Gastrocnemius medialis (tissue), 4 donors: ENCODE data around the gene LILRB1. TPM values are rescaled to one million over a fixed set of nuclear protein-coding genes. Genes with fewer than 3 reads are reported as not detected.
"Not testable (repeated sequence)": the region's sequence is repeated elsewhere in the genome, so short reads cannot be mapped to it uniquely, and the experiment has no call there.

Experiments used
- ATAC-seq, 2 donors: fragments of 150-250 bp; one replicate each; pipeline ENCODE4 v1.9.1; 2016
- DNase-seq, 2 donors: peaks; one replicate each; pipeline ENCODE4 v3.0.0-alpha.2; 2019
- H3K27ac ChIP-seq, 4 donors: fragments of 200-600 bp; sonication (generic); 1 replicate in 1 of 4; 2 replicates in 3 of 4; pipeline ENCODE4 v1.5.1; 2016 to 2018; ENCODE audit warnings: mild to moderate bottlenecking in 2 of 4, moderate library complexity in 1 of 4
- H3K27me3 ChIP-seq, 3 donors: fragments of 200-600 bp; sonication (generic) in 2 of 3; 1 replicate in 1 of 3; 2 replicates in 2 of 3; pipeline versions ENCODE4 v1.5.1 to v1.6.0; 2016 to 2019; ENCODE audit warnings: mild to moderate bottlenecking in 1 of 3, moderate library complexity in 1 of 3
- H3K36me3 ChIP-seq, 2 donors: fragments of 200-600 bp; sonication (generic) in 1 of 2; one replicate each; pipeline ENCODE4 v1.5.1; 2017 to 2018
- H3K4me1 ChIP-seq, 2 donors: fragments of 200-600 bp; sonication (generic) in 1 of 2; one replicate each; pipeline ENCODE4 v1.5.1; 2016 to 2017; ENCODE audit warnings: mild to moderate bottlenecking in 2 of 2
- H3K4me3 ChIP-seq, 4 donors: fragments of 200-600 bp; sonication (generic) in 3 of 4; 1 replicate in 1 of 4; 2 replicates in 3 of 4; pipeline ENCODE4 v1.5.1; 2016 to 2019; ENCODE audit warnings: mild to moderate bottlenecking in 2 of 4
- H3K9me3 ChIP-seq, 3 donors: fragments of 200-600 bp; sonication (generic) in 2 of 3; 1 replicate in 1 of 3; 2 replicates in 2 of 3; pipeline ENCODE4 v1.5.1; 2016 to 2019
- POLR2A ChIP-seq, 2 donors: fragments of 450-650 bp; IDR thresholded peaks; one replicate each; pipeline ENCODE4 v1.6.1; 2017; ENCODE audit warnings: antibody characterized with exemption in 2 of 2, mild to moderate bottlenecking in 2 of 2, moderate library complexity in 2 of 2
- in situ Hi-C, 4 donors: fragments of 200-750 bp; cut with MboI; loops; one replicate each; pipeline versions ENCODE4 v1.15.0 to v1.8.0; 2017; ENCODE audit warnings: low sequenced_read_pairs in 4 of 4
- intact Hi-C: fragments of 100-400 bp; cut with DNase I; formaldehyde crosslinking; loops from one replicate; pipeline ENCODE4 v1.15.1; 2023; ENCODE audit warnings: low total_unique reads
- total RNA-seq, 4 donors: library from RNA; depleted of rRNA; stranded (reverse); fragments of >200 nt; gene quantifications; one replicate each; pipeline versions ENCODE4 v1.1.0 to v1.2.3, GENCODE V29; 2016
- TF ChIP-seq, protein P1 (sequence below), 5 experiments: fragments of 450-650 bp in 3 of 5; fragments of 200-600 bp in 2 of 5; sonication (generic) in 2 of 5; IDR thresholded peaks in 4 of 5; conservative IDR thresholded peaks in 1 of 5; 1 replicate in 4 of 5; 2 replicates in 1 of 5; pipeline ENCODE4 v1.5.1; 2016 to 2019; ENCODE audit warnings: antibody characterized with exemption in 5 of 5, mild to moderate bottlenecking in 3 of 5, moderate library complexity in 3 of 5

The LILRB1 gene
- total RNA-seq: under 1 TPM in 2 of 4 donors, not detected in 2; 0.39 to 0.69 TPM

DNA sequence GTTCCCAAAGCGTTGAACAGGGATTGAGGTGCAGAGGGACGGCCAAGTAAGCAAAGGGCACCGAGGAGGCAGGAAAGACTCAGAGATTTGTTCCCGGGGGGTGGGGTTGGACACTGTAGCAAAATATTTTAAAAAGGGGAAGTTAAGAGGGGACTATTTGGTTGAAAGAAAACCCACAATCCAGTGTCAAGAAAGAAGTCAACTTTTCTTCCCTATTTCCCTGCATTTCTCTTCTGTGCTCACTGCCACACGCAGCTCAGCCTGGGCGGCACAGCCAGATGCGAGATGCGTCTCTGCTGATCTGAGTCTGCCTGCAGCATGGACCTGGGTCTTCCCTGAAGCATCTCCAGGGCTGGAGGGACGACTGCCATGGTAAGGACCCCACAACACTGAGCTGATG is at the start of gene LILRB1:
LILRB1 (plus strand) TSS at position 223 of the 400 bp plus-strand sequence. CDS start 590 bp downstream, outside the sequence.
- in situ Hi-C loops: loop anchor here in 1 of 4 donors (25.0 kb wide), 1 partner anchor 318 kb away; the partner anchor contains the start of gene LILRA5
- H3K4me3 ChIP-seq, H3K9me3 ChIP-seq, H3K4me1 ChIP-seq, DNase-seq, ATAC-seq, intact Hi-C loops, H3K27ac ChIP-seq, H3K27me3 ChIP-seq, H3K36me3 ChIP-seq: not testable (repeated sequence)

DNA sequence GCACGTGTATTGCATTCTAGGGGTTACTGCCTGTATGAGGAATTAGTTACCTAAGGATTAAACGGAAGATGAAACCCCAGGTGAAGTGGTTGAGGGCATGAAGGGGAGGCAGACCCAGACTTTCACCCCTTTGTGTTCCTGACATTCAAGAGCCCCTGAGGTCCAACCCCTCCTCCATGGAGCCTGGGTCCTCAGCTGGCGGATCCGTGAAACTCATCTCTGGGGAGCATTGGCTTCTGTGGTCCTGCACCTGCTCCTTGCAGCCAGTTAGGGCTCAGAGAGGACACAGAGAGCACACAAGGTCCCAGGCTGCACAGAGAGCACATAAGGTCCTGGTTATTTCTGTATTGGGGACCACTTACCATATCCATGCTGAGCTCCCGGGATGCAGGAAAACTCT is 43.9 kb upstream of the LILRB1 start:
- H3K27me3 ChIP-seq: no peaks in the 10 kb centered on the region
- intact Hi-C loops: loop anchor here (5.0 kb wide), 1 partner anchor 304 kb away; the partner anchor contains the start of gene LILRB2
- H3K9me3 ChIP-seq: no peaks in the 10 kb centered on the region
- ATAC-seq (no peak), DNase-seq (no peak)
- H3K36me3 ChIP-seq: no peaks in the 10 kb centered on the region
- no peak overlapping the region for H3K27ac ChIP-seq
- in situ Hi-C loops: loop anchor here in 1 of 4 donors (5.0 kb wide), 1 partner anchor 304 kb away; the partner anchor contains the start of gene LILRB2
- no peaks in the 10 kb centered on the region for H3K4me1 ChIP-seq
- H3K4me3 ChIP-seq: no peak overlapping the region
- TF ChIP-seq POLR2A (IDR thresholded peaks at IDR 0.05): no peak
- TF ChIP-seq, protein P1, sequence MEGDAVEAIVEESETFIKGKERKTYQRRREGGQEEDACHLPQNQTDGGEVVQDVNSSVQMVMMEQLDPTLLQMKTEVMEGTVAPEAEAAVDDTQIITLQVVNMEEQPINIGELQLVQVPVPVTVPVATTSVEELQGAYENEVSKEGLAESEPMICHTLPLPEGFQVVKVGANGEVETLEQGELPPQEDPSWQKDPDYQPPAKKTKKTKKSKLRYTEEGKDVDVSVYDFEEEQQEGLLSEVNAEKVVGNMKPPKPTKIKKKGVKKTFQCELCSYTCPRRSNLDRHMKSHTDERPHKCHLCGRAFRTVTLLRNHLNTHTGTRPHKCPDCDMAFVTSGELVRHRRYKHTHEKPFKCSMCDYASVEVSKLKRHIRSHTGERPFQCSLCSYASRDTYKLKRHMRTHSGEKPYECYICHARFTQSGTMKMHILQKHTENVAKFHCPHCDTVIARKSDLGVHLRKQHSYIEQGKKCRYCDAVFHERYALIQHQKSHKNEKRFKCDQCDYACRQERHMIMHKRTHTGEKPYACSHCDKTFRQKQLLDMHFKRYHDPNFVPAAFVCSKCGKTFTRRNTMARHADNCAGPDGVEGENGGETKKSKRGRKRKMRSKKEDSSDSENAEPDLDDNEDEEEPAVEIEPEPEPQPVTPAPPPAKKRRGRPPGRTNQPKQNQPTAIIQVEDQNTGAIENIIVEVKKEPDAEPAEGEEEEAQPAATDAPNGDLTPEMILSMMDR (IDR thresholded peaks at IDR 0.05 in 4 of 5, conservative IDR thresholded peaks at IDR 0.05 in 1 of 5): no peak

DNA sequence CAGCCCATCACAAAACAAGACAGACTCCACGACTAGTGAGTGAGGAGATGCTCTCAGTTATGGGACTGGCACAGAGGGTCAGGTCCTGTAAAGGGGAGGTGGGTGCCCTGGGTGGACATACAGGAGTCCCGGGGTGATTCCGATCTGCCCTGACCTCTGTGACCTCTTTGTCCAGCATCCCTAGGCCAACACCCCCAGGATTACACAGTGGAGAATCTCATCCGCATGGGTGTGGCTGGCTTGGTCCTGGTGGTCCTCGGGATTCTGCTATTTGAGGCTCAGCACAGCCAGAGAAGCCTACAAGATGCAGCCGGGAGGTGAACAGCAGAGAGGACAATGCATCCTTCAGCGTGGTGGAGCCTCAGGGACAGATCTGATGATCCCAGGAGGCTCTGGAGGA is 43.3 kb upstream of the LILRB1 start:
- TF ChIP-seq, protein P1 (IDR thresholded peaks at IDR 0.05 in 4 of 5, conservative IDR thresholded peaks at IDR 0.05 in 1 of 5): no peak
- no peak for TF ChIP-seq POLR2A (IDR thresholded peaks at IDR 0.05)
- intact Hi-C loops: loop anchor here (5.0 kb wide), 1 partner anchor 305 kb away; the partner anchor contains the start of gene LILRB2
- ATAC-seq (no peak), DNase-seq (no peak)
- H3K27ac ChIP-seq: no peak overlapping the region
- H3K27me3 ChIP-seq: no peaks in the 10 kb centered on the region
- no peak overlapping the region for H3K4me3 ChIP-seq
- in situ Hi-C loops: loop anchor here in 1 of 4 donors (5.0 kb wide), 1 partner anchor 305 kb away; the partner anchor contains the start of gene LILRB2
- H3K9me3 ChIP-seq: no peaks in the 10 kb centered on the region
- H3K36me3 ChIP-seq: no peaks in the 10 kb centered on the region
- no peaks in the 10 kb centered on the region for H3K4me1 ChIP-seq

DNA sequence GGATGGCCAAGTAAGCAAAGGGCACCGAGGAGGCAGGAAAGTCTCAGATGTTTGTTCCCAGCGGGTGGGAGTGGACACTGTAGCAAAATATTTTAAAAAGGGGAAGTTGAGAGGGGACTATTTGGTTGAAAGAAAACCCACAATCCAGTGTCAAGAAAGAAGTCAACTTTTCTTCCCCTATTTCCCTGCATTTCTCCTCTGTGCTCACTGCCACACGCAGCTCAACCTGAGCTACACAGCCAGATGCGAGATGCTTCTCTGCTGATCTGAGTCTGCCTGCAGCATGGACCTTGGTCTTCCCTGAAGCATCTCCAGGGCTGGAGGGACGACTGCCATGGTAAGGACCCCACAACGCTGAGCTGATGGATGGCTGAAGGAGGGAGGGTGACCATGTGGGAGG is 36.8 kb upstream of the LILRB1 start, which contains the start of gene LILRA1:
LILRA1 (plus strand) TSS at position 188 of the 400 bp plus-strand sequence. CDS start 613 bp downstream, outside the sequence.
- H3K4me1 ChIP-seq, intact Hi-C loops, H3K27ac ChIP-seq, H3K9me3 ChIP-seq, H3K36me3 ChIP-seq, DNase-seq, in situ Hi-C loops, H3K27me3 ChIP-seq, ATAC-seq, H3K4me3 ChIP-seq: not testable (repeated sequence)

DNA sequence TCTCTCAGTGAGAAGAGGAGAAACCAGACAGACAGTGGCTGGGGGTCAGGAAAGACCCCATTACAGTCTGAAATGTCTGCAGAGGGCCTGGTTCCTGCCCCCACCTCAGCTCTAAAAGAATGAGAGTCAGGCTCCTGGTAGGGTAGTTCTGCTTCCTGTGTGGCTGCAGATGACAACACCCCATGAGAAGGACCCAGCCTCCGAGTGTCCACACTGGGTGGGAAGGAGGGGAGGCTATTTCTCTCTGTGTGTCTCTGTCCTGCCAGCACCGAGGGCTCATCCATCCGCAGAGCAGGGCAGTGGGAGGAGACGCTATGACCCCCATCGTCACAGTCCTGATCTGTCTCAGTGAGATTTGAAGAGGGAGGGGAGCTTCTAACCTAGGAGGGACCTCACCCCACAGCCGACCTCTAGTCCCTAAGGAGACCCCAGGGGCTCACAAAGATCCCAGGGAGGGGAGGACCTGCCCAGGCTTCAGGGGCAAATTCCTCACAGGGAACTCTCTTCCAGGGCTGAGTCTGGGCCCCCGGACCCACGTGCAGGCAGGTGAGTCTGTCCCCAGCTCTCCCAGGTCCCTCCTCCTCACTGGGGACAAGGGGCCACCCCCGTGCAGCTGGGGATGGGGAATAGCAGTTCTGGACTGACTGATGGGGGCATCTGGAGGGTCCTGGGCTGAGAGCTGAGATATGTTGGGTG is 36.2 kb upstream of the LILRB1 start:
- DNase-seq, H3K27me3 ChIP-seq, H3K4me3 ChIP-seq, H3K4me1 ChIP-seq, intact Hi-C loops, in situ Hi-C loops, H3K27ac ChIP-seq, H3K9me3 ChIP-seq, H3K36me3 ChIP-seq, ATAC-seq: not testable (repeated sequence)

DNA sequence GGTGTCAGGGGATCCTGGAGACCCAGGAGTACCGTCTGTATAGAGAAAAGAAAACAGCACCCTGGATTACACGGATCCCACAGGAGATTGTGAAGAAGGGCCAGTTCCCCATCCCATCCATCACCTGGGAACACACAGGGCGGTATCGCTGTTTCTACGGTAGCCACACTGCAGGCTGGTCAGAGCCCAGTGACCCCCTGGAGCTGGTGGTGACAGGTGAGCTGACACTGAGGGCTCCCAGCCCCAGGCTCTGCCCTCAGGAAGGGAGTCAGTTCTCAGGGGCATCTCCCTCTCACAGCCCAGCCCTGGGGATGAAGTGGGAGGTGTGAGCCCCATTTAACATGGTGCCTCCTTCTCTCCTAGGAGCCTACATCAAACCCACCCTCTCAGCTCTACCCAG is 35.5 kb upstream of the LILRB1 start:
- no peaks in the 10 kb centered on the region for H3K4me1 ChIP-seq
- intact Hi-C loops (no loop called here), in situ Hi-C loops (no loop called here)
- TF ChIP-seq, protein P1 (IDR thresholded peaks at IDR 0.05 in 4 of 5, conservative IDR thresholded peaks at IDR 0.05 in 1 of 5): no peak
- no peak for TF ChIP-seq POLR2A (IDR thresholded peaks at IDR 0.05)
- no peaks in the 10 kb centered on the region for H3K36me3 ChIP-seq
- H3K27me3 ChIP-seq: no peaks in the 10 kb centered on the region
- ATAC-seq (no peak), DNase-seq (no peak)
- H3K9me3 ChIP-seq: no peaks in the 10 kb centered on the region
- H3K4me3 ChIP-seq: no peak overlapping the region
- H3K27ac ChIP-seq: no peak overlapping the region

DNA sequence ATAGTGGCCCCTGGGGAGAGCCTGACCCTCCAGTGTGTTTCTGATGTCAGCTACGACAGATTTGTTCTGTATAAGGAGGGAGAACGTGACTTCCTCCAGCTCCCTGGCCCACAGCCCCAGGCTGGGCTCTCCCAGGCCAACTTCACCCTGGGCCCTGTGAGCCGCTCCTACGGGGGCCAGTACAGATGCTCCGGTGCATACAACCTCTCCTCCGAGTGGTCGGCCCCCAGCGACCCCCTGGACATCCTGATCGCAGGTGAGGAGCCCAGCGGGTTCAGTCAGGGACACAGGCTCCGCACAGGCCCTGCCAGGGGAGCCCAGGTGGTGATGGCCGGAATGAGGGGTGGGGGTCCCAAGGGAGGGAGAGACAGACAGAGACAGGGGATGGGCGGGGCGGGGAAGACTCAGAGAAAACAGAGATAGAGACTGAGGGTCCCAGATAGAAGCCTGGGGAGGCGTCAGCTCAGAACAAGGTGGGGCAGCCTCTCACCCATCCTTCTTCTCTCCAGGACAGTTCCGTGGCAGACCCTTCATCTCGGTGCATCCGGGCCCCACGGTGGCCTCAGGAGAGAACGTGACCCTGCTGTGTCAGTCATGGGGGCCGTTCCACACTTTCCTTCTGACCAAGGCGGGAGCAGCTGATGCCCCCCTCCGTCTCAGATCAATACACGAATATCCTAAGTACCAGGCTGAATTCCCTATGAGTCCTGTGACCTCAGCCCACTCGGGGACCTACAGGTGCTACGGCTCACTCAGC is 34.4 kb upstream of the LILRB1 start:
- H3K9me3 ChIP-seq, in situ Hi-C loops, H3K4me3 ChIP-seq, H3K36me3 ChIP-seq, intact Hi-C loops, DNase-seq, H3K27ac ChIP-seq, H3K4me1 ChIP-seq, H3K27me3 ChIP-seq, ATAC-seq: not testable (repeated sequence)
